Stimulated activated CD8-positive, alpha-beta memory T cell treated with anti-CD3 and anti-CD28 coated beads, Interleukin-7, amount 100 ng/mL, for 48 hours (primary cell): ENCODE data around the gene BCL6.

ENCODE experiments used
- DNase-seq, 2 donors: peaks; one replicate each; pipeline ENCODE4 v3.0.0-alpha.2; 2020; ENCODE audit warnings: low read depth in 1 of 2; ENCODE audit errors: extremely low read depth in 1 of 2

Gene BCL6

GRCh38 chr3:187739561-187740332 lies 5.5 kb downstream of the BCL6 start:
- DNase-seq = peak; percentile 52 to 61

GRCh38 chr3:187739094-187739560 lies 6.1 kb downstream of the BCL6 start:
- no peak for DNase-seq

- peak; percentile 23 to 51 for DNase-seq
Observed at GRCh38 chr3:187738331-187739093, 6.8 kb downstream of the BCL6 start.

GRCh38 chr3:187738071-187738330 lies 7.3 kb downstream of the BCL6 start:
- DNase-seq = no peak

- peak; percentile 32 to 38 for DNase-seq
Observed at GRCh38 chr3:187737368-187738070, 7.7 kb downstream of the BCL6 start.

GRCh38 chr3:187737006-187737367 lies 8.3 kb downstream of the BCL6 start:
- no peak for DNase-seq

GRCh38 chr3:187736418-187736871 lies 8.8 kb downstream of the BCL6 start:
- DNase-seq = no peak

GRCh38 chr3:187735837-187736236 lies 9.4 kb downstream of the BCL6 start:
- no peak for DNase-seq

- no peak for DNase-seq
Observed at GRCh38 chr3:187735383-187735782, 9.9 kb downstream of the BCL6 start.

GRCh38 chr3:187734841-187735240 lies 10.4 kb downstream of the BCL6 start:
- DNase-seq = no peak

- no peak for DNase-seq
Observed at GRCh38 chr3:187733371-187733770, 11.9 kb downstream of the BCL6 start.

GRCh38 chr3:187729598-187729997 lies 15.7 kb downstream of the BCL6 start:
- DNase-seq = no peak

GRCh38 chr3:187728940-187729583 lies 16.2 kb downstream of the BCL6 start:
- DNase-seq = no peak

- DNase-seq = no peak
Observed at GRCh38 chr3:187728248-187728647, 17.0 kb downstream of the BCL6 start.

- no peak for DNase-seq
Observed at GRCh38 chr3:187726564-187726963, 18.7 kb downstream of the BCL6 start.

GRCh38 chr3:187725653-187726370 lies 19.5 kb downstream of the BCL6 start:
- DNase-seq = no peak

GRCh38 chr3:187725224-187725623 lies 20.0 kb downstream of the BCL6 start:
- no peak for DNase-seq

GRCh38 chr3:187722206-187722612 lies 23.1 kb downstream of the BCL6 start:
- no peak for DNase-seq

- DNase-seq = no peak
Observed at GRCh38 chr3:187721055-187721454, 24.2 kb downstream of the BCL6 start.

- DNase-seq = no peak
Observed at GRCh38 chr3:187720337-187720670, 25.0 kb downstream of the BCL6 start.
